Uterus (tissue), 2 donors: ENCODE measurements around the gene EXTL1.

Experiments used
- POLR2A ChIP-seq, 2 donors: fragments of 450-650 bp; IDR thresholded peaks; one replicate each; pipeline ENCODE4 v1.6.1; 2016; ENCODE audit warnings: antibody characterized with exemption in 2 of 2, mild to moderate bottlenecking in 1 of 2, moderate library complexity in 1 of 2
- TF ChIP-seq, protein P1 (sequence below), 4 experiments: fragments of 200-600 bp in 2 of 4; fragments of 450-650 bp in 2 of 4; sonication (generic) in 2 of 4; IDR thresholded peaks; one replicate each; pipeline ENCODE4 v1.5.1; 2016 to 2019; ENCODE audit warnings: antibody characterized with exemption in 4 of 4, mild to moderate bottlenecking in 2 of 4, moderate library complexity in 1 of 4

DNA sequence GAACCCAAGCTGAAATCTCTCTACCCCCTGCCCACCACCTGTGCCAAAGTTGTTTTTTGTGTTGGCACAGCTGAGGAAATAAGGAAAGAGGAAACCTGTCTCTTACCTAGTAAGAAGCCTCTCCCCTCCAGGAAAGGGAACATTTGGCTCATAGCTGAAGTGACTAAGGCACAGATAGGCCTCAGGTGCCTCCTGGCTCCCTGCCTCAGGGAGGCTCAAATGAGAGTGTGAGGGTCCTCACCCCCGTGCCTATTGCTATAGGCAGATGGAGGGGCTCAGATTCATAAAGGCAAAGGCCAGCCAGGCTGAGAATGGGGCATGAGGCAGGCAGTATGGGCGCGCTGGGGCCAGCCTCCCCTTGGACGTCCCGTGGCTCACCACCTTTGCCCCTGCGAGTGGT, 16.9 kb downstream of the EXTL1 start:
- TF ChIP-seq, protein P1, sequence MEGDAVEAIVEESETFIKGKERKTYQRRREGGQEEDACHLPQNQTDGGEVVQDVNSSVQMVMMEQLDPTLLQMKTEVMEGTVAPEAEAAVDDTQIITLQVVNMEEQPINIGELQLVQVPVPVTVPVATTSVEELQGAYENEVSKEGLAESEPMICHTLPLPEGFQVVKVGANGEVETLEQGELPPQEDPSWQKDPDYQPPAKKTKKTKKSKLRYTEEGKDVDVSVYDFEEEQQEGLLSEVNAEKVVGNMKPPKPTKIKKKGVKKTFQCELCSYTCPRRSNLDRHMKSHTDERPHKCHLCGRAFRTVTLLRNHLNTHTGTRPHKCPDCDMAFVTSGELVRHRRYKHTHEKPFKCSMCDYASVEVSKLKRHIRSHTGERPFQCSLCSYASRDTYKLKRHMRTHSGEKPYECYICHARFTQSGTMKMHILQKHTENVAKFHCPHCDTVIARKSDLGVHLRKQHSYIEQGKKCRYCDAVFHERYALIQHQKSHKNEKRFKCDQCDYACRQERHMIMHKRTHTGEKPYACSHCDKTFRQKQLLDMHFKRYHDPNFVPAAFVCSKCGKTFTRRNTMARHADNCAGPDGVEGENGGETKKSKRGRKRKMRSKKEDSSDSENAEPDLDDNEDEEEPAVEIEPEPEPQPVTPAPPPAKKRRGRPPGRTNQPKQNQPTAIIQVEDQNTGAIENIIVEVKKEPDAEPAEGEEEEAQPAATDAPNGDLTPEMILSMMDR (IDR thresholded peaks at IDR 0.05): no peak
- TF ChIP-seq POLR2A (IDR thresholded peaks at IDR 0.05): no peak
